ENCODE results near the gene SPATA24.

DNA sequence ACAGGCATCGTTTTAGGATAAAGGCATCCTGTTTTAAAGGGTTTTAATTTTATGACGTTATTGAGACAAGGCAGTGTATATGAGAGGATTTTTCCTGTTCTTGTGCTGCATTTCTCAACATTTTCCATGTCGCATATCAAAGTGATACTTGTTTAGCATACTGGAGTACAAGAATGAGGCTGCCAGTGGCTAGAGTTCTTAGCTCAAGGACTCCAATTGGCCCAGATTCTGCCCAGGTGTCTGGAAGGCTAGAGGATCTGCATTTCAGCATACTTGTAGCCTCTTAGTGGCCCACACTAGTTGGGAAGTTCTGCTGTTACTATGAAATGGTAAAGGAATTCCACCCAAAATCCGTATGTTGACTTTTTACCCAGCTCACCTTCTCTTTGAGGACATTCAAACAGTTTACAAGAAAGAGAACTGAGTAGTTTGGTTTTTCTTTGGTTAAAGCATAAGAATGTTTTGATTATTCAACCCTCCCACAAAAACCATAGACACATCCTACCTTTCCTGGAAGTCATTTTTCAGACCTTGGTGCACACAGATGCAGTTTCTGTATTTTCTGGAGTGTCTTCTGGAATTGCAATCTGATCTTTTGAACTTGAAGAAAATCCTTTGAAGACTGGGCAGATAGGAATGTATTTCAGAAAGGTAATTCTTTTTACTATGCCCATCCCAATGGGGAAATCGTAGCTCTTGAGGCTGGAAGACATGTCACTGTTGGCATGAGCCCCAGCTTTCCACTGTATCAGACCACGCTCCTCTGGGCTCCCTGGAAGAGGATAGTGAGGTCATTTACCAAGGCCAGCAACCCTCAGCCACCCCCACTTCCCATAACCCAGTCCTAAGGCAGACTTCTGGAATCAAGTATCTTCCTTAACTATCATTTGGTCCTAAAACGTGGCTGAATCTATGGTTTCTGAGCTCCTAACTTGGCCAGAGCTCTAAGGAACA, 32.1 kb downstream of the SPATA24 start:
- TF ChIP-seq, protein P1, sequence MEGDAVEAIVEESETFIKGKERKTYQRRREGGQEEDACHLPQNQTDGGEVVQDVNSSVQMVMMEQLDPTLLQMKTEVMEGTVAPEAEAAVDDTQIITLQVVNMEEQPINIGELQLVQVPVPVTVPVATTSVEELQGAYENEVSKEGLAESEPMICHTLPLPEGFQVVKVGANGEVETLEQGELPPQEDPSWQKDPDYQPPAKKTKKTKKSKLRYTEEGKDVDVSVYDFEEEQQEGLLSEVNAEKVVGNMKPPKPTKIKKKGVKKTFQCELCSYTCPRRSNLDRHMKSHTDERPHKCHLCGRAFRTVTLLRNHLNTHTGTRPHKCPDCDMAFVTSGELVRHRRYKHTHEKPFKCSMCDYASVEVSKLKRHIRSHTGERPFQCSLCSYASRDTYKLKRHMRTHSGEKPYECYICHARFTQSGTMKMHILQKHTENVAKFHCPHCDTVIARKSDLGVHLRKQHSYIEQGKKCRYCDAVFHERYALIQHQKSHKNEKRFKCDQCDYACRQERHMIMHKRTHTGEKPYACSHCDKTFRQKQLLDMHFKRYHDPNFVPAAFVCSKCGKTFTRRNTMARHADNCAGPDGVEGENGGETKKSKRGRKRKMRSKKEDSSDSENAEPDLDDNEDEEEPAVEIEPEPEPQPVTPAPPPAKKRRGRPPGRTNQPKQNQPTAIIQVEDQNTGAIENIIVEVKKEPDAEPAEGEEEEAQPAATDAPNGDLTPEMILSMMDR (IDR thresholded peaks at IDR 0.05) = no peak
- TF ChIP-seq ZFX (IDR thresholded peaks at IDR 0.05; ENCODE audit: borderline replicate concordance) = no peak
